MM.1S (cell line): ENCODE results near the gene RAMP3.

ENCODE experiments used
- CTCF ChIP-seq: fragments of 300-600 bp; sonication (generic); IDR thresholded peaks from 2 replicates; pipeline ENCODE4 v1.5.1; 2016; ENCODE audit warnings: antibody characterized with exemption, low read length, mixed read lengths
- EZH2 ChIP-seq: fragments of 300-600 bp; sonication (generic); optimal IDR thresholded peaks from 2 replicates; pipeline ENCODE3; 2017; ENCODE audit warnings: low read depth, mild to moderate bottlenecking, antibody characterized with exemption, low read length, mixed read lengths

- TF ChIP-seq EZH2, result no peak
- TF ChIP-seq CTCF, result no peak
Observed at GRCh38 chr7:45225948-45226335, 68.4 kb downstream of the RAMP3 start.
